NB4 (cell line): ENCODE data around the gene GRIK2.

ENCODE experiments used
- POLR2A ChIP-seq: IDR thresholded peaks from 2 replicates; pipeline ENCODE4 v1.6.1; 2011; ENCODE audit warnings: mild to moderate bottlenecking; ENCODE audit not compliant: insufficient read length; ENCODE audit errors: extremely low read depth
- TF ChIP-seq, protein P1 (sequence below): IDR thresholded peaks from one replicate; pipeline ENCODE4 v1.5.1; 2012; ENCODE audit warnings: low read depth, low read length

DNA sequence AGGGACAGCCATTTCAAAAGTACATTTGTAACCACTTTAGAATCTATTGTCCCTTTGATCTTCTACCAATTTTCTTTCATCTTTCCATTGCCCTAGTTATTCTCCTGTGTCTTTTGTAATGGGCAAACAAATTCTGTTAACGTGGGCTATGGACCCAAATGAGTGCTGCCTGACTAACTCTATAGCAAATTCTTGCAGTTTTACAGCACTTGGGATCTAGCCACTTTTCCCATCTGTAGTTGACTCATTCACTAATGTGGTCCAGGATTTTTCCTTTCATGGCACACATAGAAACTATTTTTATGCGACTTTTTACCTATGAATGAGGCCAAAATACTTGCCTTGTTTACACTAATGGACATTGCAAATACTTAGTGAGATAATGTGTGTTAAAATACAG lies 52.0 kb downstream of the GRIK2 start:
- TF ChIP-seq POLR2A, result no peak
- TF ChIP-seq, protein P1, sequence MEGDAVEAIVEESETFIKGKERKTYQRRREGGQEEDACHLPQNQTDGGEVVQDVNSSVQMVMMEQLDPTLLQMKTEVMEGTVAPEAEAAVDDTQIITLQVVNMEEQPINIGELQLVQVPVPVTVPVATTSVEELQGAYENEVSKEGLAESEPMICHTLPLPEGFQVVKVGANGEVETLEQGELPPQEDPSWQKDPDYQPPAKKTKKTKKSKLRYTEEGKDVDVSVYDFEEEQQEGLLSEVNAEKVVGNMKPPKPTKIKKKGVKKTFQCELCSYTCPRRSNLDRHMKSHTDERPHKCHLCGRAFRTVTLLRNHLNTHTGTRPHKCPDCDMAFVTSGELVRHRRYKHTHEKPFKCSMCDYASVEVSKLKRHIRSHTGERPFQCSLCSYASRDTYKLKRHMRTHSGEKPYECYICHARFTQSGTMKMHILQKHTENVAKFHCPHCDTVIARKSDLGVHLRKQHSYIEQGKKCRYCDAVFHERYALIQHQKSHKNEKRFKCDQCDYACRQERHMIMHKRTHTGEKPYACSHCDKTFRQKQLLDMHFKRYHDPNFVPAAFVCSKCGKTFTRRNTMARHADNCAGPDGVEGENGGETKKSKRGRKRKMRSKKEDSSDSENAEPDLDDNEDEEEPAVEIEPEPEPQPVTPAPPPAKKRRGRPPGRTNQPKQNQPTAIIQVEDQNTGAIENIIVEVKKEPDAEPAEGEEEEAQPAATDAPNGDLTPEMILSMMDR, result no peak
